NCI-H1417 (cell line): Measurements from ENCODE around the gene GNGT2.

ENCODE experiments used
- DNase-seq, 3 experiments: peaks; one replicate each; lab custom pipeline; 2025; lab: John Stamatoyannopoulos, UW

GNGT2 gene

DNA sequence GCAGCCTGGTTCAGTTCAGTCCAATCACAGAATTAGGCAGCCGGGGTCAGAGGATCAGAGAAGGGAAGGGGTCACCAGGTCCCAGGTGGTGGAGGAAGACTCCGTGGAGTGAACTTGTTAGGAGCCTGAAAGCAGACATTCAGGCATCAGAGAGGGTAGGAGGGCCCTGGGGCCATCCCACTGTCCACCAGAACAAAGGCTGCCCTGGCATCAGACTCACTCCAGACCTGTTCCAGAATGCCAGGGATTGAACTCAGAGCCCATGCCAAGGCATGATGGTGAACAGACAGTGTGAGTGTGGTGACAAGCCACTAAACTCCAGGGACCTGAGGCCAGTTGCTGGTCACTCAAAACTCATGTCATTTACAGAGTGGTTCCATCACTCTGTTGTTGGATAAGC, 40.2 kb downstream of the GNGT2 start:
- DNase-seq, result no peak

- no peak for DNase-seq
Observed at GRCh38 chr17:49168706-49169105, 41.7 kb downstream of the GNGT2 start.

- DNase-seq, result no peak
Observed at GRCh38 chr17:49165143-49165542, 45.2 kb downstream of the GNGT2 start.

GRCh38 chr17:49162866-49163265, 47.5 kb downstream of the GNGT2 start:
- DNase-seq, result no peak

- DNase-seq, result no peak
Observed at GRCh38 chr17:49157784-49158183, 52.6 kb downstream of the GNGT2 start.

- DNase-seq, result peak in 1 of 3 experiments; percentile 57
Observed at GRCh38 chr17:49156256-49156655, 54.1 kb downstream of the GNGT2 start.
